Cardiac fibroblast (primary cell): ENCODE measurements around the gene KRTAP5-8.
"Not testable (repeated sequence)": the region's sequence is repeated elsewhere in the genome, so short reads cannot be mapped to it uniquely, and the experiment has no call there.

Source experiments
- DNase-seq, 2 donors: peaks; one replicate each; pipeline versions ENCODE4 v3.0.0 to v3.0.0-alpha.2; 2010; ENCODE audit warnings: low read depth in 2 of 2
- H3K4me3 ChIP-seq, 2 donors: replicated peaks in 1 of 2; 1 replicate in 1 of 2; 2 replicates in 1 of 2; pipeline ENCODE4 v1.5.1; 2011; ENCODE audit warnings: low read depth in 2 of 2, low read length in 2 of 2, mild to moderate bottlenecking in 2 of 2, moderate library complexity in 1 of 2
- CTCF ChIP-seq: IDR thresholded peaks from one replicate; pipeline ENCODE4 v1.5.1; 2011; ENCODE audit warnings: low read depth, mild to moderate bottlenecking, low read length, inconsistent platforms

KRTAP5-8 gene

GRCh38 chr11:71507102-71507501 is 30.7 kb upstream of the KRTAP5-8 start:
- TF ChIP-seq CTCF: no peak
- DNase-seq: no peak
- H3K4me3 ChIP-seq: no peak overlapping the region

- H3K4me3 ChIP-seq: no peak overlapping the region
- DNase-seq: no peak
- TF ChIP-seq CTCF: no peak
Measured at GRCh38 chr11:71518506-71519471, 19.0 kb upstream of the KRTAP5-8 start.

GRCh38 chr11:71519546-71519945 is 18.3 kb upstream of the KRTAP5-8 start:
- no peak for DNase-seq
- TF ChIP-seq CTCF: no peak
- no peak overlapping the region for H3K4me3 ChIP-seq

GRCh38 chr11:71525188-71525937 is 12.5 kb upstream of the KRTAP5-8 start:
- DNase-seq: no peak
- no peak overlapping the region for H3K4me3 ChIP-seq
- no peak for TF ChIP-seq CTCF

GRCh38 chr11:71525938-71526495 is 11.8 kb upstream of the KRTAP5-8 start:
- H3K4me3 ChIP-seq: no peak overlapping the region
- no peak for DNase-seq
- no peak for TF ChIP-seq CTCF

- not testable (repeated sequence) for DNase-seq, H3K4me3 ChIP-seq
Measured at GRCh38 chr11:71526796-71527575, 10.8 kb upstream of the KRTAP5-8 start, which contains the start of gene KRTAP5-7. KRTAP5-7 (plus strand) TSS chr11:71527267; CDS start chr11:71527301, 34 bp downstream.
